HG03378 (cell line): ENCODE results near the gene UBE2V1.
"Not testable (repeated sequence)": the region's sequence is repeated elsewhere in the genome, so short reads cannot be mapped to it uniquely, and the experiment has no call there.

Experiments
- ATAC-seq: cut with Tn5 transposase; IDR thresholded peaks from one replicate; pipeline ENCODE4 v1.9.1; 2021; ENCODE audit warnings: mild to moderate bottlenecking, moderate library complexity; ENCODE audit not compliant: unreplicated experiment

The UBE2V1 gene

DNA sequence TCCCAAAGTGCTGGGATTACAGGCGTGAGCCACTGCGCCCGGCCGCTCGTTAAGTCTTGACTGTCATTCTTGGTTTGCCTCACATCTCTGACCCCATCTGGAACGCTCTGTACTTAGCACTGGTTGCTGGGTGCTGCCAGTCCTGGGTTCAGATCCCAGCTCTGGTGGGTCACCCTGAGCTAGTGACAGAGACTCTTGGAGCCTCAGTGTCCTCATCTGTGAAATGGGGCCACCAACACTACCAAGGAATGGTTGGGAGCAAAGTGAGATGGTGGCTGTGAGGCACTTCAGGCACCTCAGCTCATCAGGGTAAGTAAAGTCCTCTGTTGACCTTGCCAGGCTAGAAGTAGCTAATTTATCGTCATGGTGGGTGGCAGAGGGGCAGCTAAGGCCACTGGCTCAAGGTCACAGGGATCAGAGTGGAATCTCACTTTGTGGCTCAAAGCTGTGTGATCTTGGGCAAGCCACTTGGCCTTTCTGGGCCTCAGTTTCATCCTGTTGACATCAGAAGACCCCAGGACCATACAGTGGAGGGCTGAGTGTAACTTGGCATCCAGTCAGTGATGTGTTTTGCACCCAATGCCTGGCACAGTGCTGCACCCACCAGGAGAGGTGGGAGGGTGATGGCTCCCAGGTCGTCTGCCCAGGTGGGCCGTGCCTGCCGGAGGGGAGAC, 46.7 kb downstream of the UBE2V1 start:
- ATAC-seq, result no peak

DNA sequence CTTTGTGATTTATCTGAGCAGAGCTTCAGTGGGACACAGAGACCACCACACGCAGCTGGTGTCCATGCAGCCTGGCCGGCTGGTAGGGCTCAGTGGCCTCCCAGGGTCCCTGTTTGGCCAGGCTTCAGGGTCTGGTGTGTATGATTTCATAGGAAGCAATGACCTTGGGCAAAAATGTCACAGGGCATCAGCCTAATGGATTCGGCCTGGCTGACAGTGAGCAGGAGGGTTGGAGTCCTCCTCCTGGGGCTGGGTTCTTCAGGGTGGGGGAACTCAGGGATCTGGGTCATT, 47.7 kb downstream of the UBE2V1 start:
- no peak for ATAC-seq

GRCh38 chr20:50063763-50064162, 49.2 kb downstream of the UBE2V1 start:
- ATAC-seq, result not testable (repeated sequence)

- ATAC-seq, result no peak
These were observed 50.7 kb downstream of the UBE2V1 start for GRCh38 chr20:50062006-50062838.

DNA sequence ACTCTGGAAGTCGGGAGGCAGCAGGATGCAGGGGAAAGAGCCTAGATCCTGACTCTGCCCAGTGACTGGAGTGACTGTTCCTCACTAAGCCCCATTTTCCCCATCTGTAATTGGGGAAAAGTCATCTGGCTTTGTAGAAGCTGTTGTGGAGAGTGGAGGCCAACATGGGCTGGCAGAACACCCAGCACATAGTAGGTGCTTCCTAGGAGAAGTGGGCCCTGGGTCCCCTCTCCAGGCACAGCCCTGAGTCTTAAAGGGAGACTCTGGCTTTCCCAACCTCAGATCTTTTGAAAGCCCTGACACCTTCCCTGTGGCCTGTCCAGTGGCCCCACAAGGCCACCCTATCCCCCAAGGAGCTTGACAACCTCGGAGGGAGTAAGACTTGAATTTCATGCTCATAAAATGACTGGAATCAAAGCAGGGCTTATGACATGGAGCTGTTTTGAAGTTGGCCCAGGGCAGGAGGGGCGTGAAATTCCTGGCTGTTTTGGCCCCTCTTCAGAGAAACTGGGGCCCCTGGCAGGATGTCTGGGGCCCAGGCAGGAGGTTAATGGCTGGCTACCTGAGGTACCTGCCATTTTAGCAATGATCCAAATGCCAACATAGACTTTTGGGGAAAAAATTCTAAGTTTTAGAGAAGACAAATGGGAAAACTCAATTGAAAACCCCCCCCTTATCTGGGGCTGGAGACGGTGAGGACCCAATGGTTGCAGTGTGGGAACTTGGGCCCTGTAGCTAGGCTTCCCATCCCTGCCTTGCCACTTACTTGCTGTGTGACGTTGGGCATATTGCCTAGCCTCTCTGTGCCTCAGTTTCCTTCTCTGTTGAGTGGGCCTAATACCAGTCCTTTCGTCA, 51.6 kb downstream of the UBE2V1 start:
- ATAC-seq, result no peak

DNA sequence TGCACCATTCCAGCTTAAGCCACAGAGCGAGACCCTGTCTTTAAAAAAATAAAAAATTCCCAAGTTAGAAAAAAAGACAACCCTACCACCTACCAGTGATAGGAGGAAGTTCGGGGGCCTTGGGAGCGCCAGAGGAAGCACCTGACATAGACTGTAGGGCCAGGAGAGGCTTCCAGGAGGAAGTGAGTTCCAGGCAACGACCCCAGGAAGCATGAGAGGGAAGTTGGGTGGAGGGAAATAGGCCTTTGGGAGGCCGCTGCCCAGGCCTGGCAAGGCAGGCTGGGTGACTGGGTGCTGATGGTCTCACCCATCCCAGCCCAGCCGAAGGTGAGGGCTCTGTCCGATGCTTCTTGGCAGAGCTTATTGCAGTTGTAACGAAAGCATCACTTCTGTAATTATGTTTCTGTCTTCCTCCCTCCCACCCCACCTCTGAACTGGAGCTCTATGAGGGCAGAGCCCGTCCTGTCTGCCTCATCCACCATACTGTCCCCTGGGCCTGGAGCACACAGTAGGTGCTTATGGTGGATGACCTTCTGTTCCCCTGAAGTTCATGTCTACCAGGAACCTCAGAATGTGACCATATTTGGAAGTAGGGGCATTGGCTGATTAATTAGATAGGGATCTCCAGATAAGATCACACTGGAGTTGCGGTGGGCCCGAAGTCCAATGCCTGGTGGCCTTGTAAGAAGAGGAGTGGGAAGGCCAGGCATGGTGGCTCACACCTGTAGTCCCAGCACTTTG, 54.1 kb downstream of the UBE2V1 start:
- no peak for ATAC-seq

GRCh38 chr20:50057714-50058053, 55.3 kb downstream of the UBE2V1 start:
- ATAC-seq, result no peak

DNA sequence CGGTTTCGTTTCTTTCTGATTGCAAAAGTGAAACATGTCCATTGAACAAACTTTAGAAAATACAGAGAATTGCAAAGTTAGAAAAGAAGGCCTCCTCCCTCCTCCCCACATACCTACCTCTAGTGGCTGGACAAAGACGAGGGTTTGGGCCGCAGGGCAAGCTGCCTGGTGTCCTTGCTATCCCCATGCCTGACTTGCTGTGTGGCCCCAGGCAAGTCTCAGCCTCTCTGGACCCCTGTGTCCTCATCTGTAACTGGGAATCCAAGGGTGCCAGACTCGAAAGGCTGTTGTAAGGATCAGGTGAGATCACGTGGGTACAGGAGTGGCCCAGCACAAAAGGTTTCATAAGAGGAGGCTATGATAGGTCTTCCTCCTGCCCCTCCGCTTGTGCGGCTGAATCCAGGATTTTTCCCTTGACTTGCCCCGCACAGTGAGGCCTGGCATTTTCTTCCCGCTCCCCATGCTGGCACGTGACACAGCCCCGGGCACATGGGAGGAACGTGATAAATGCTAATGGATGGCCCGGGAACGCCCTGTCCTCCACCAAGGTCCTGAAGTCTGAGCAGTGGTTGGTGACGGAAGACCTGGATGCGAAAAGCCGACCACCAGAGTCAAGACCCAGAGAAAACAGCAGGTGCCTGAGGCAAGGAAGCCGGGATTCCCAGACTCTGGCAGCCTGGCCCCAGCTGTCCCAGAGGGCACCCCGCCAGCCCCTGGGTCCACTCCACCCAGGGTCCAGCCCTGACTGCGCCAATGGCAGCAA, 55.8 kb downstream of the UBE2V1 start:
- ATAC-seq, result no peak

DNA sequence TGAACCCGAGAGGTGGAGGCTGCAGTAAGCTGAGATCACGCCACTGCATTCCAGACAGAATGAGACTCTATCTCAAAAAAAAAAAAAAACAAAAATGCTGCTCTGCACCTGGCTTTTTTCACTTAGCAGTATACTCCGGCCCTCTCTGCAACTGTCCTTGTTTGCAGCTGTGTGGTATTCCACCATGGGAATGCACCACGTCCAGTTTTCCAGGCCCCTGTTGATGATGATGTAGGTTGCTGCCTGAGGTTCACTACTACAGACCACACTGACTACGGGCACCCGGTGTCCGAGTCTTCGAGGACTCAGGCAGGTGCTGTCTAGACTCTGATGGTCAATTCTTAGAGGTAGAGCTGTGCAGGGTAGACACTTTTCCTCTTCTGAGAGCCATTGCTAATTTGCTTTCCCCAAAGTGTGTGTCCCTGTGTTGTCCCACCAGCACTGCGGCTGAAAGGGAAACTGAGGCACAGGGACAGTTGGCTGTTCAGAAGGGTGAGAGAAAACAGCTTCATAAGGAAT, 56.5 kb downstream of the UBE2V1 start:
- ATAC-seq, result no peak

GRCh38 chr20:50055524-50056083, 57.3 kb downstream of the UBE2V1 start:
- ATAC-seq, result no peak

GRCh38 chr20:50054626-50055511, 58.1 kb downstream of the UBE2V1 start:
- ATAC-seq, result no peak

GRCh38 chr20:50054231-50054547, 58.8 kb downstream of the UBE2V1 start:
- no peak for ATAC-seq

GRCh38 chr20:50053362-50054230, 59.4 kb downstream of the UBE2V1 start:
- ATAC-seq, result no peak

GRCh38 chr20:50052550-50053361, 60.2 kb downstream of the UBE2V1 start:
- no peak for ATAC-seq

DNA sequence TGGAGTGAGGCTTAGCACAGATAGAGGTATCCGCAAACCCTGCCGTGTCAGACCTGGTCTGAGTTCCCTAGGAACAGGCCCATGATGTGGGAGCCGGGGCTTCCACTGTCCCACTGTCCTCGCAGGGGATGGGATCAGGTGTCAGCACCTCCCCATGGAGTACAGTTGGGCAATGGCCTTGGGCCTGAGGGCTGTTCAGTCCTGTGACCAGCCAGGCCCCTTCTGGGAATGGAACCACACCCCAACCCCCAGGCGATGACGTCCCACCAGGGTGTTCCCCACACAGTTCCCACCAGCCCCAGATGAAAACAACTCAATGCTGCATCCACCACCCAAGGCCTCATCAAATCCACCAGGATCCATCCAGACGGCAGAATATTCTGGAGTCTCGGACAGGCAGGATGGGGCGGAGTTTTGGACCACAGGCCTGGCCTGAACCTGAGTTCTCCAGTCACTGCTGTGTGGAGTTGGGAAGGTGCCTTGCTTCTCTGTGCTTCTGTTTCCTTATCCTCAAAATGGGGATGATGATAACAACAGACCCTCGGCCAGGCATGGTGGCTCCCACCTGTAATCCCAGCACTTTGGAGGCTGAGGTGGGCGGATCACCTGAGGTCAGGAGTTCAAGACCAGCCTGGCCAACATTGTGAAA, 62.2 kb downstream of the UBE2V1 start:
- ATAC-seq, result no peak

DNA sequence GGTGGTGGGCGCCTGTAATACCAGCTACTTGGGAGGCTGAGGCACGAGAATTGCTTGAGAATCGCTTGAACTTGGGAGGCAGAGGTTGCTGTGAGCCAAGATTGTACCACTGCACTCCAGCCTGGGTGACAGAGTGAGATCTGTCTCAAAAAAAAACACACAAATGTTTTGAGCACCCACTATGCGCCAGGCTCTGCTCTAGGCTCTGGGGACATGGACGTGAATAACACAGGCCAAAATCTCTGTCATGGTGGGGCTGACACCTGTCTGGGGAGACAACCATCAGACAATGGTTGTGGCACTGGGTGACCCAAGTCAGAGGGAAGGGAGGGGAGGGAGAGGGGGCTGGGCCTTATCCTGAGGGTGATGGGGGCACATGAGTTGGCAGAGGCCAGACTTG, 62.7 kb downstream of the UBE2V1 start:
- ATAC-seq, result no peak
